GM21576 (cell line): ENCODE results near the gene NAT9.

Source experiments
- ATAC-seq: cut with Tn5 transposase; IDR thresholded peaks from one replicate; pipeline ENCODE4 v1.9.1; 2021; ENCODE audit warnings: mild to moderate bottlenecking, moderate library complexity; ENCODE audit not compliant: unreplicated experiment

The NAT9 gene

GRCh38 chr17:74731347-74731605 lies 44.9 kb downstream of the NAT9 start:
- no peak for ATAC-seq

DNA sequence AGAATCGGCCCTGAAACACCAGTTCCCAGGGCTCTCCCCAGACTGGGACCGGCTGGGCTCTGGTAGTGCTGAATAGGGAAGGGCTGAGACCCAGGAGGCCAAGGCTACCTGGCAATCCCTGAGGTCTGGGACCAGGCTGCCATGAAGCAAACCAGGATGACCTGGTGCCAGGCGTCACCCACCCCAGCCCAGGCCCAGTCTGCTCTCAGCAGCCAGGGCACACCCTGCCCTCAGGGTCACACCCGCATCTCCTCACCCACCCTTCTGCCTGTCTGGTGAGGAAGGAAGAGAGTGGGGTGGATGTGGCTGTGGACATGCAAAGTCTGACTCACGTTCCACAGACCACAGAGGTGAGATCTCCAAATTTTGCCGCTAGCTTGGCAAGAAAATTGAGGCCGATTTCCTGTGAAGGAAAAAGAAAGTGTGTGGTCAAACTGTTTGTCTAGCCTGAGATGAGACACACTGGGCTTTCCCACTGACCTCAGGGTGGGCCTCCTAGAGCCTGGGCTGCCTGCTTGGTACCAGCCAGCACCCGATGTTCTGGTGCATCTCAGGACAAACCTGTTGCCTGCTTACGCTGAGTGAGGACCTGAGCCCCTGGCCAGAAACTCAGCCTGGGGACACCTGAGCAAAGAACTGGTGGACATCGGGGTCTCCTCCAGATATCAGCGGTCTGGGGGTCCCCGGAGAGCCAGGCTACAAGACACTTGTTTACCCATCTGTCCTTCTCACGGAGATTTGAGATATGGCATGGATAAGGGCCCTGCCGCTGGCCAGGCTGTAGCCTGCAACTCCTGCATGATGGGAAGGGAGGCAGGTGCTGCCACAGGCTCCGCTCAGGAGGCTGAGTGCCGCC lies 45.4 kb downstream of the NAT9 start:
- no peak for ATAC-seq

DNA sequence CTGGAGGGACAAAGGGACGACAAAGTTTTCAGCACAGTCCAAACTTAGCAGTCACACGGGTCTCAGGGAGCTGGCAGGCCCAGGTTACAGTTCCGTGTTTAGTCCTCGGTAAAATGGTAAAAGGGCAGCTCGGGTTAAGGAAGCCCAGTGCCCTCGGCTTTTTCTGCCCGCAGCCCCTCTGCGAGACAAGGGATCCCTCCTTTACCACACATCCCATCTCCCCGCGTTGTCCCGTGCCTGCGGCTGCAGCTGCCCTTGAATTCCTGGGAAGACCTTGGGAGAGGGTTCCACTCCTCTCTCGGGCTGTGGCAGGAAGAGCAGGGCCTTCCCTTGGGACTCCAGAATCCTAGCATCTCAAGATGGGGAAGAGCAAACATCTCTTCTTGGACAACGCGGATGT lies 46.3 kb downstream of the NAT9 start:
- ATAC-seq, result no peak

DNA sequence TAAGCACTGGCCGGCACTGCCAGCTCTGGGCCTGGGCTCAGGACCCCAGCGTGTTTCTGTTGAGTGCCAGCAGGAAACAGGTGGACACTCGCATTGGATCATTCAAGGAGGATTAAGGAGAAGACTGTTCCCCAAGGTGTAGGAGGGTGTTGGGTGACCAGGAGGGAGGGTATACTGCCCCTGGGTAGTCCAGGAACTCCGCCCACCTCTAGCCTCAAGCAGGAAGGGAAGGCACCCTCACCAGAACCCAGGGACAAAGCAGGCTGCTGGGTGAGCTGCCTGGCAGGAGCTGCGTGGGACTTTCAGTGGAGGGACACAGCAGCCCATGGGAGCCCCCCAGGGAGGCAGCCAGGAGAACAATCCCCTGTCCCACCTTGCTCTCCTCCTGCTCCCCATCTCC lies 46.8 kb downstream of the NAT9 start:
- no peak for ATAC-seq

- ATAC-seq, result no peak
These were observed 47.5 kb downstream of the NAT9 start for GRCh38 chr17:74728702-74729075.

- ATAC-seq, result no peak
These were observed 48.0 kb downstream of the NAT9 start for GRCh38 chr17:74728033-74728701.

DNA sequence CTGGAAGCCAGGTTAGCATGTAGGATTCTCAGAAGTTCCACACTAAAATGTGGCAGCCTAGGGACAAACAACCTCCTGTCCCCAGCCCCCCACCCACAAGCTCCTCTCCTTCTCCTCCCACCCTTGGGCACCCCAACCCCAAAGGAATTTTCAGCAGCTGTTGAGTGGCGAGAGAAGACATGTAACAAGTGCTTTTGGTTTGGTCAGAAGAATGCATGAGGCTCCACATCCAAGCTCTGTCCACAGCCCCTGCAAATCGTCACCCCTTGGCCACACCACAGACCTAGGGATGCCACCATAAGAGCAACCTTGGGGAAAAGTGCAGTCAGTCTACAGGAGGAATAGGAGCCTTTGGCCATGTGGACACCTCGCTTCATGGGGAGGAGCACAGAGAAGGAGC lies 51.0 kb downstream of the NAT9 start:
- ATAC-seq, result no peak

DNA sequence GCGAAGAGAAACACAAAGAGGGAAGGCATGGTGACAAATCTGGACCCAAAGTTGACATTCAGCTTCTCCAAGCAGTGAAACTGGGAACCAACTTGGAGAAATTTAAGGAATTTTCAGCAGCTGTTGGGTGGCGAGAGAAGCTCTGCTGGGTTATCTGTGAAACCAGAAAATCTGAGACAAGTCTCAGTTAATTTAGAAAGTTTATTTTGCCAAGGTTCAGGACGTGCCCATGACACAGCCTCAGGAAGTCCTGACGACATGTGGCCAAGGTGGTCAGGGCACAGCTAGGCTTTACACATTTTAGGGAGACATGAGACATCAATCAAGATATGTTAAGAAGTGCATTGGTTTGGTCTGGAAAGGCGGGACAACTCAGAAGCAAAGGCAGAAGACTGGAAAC lies 52.3 kb downstream of the NAT9 start:
- no peak for ATAC-seq

DNA sequence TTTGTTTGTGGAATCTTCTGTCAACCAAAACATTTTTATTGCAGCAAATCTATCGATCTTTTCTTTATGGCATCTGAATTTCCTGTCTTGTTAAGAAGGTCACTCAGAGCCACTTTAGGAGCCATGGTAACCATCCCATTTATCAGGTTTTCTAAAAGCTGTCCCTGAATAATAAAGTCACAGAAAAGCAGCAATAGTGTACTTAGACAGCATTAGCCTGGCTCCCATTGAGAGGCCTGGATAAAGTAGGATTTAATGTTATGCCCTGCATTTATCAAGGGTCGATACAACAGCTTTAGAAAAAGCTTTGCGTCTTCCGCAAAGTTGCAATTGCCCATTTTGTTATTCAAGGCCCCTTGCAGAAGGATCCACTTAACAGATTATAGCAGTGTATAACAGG lies 53.4 kb downstream of the NAT9 start:
- no peak for ATAC-seq
